HL-60/S4 treated with retinoic acid at 250 ng/mL for 4 days and 3 days (cell line): Measurements from ENCODE around the gene NTNG2.

Experiments
- in situ Hi-C: fragments of 300-500 bp; cut with MboI; formaldehyde crosslinking; loops from 2 replicates; pipeline ENCODE4 v1.7.0; 2022; ENCODE audit warnings: low sequenced_read_pairs

Gene NTNG2

DNA sequence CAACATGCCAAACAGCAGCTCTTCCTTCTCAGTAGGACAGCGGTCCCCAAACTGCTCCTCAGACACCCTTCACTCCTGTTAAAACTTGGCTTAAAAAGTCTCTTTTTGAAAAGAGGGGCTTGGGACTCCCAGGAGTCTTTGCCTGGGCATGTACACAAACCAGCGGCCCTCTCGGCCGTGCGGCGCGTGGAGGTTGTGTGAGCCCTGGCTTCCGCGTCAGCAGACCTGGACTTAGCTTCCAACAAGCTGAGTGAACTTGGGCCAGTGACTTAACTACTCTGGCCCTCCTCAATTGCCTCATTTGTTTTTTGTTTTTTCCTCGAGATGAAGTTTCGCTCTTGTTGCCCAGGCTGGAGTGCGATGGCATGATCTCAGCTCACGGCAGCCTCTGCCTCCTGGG lies 15.3 kb upstream of the NTNG2 start:
- in situ Hi-C loops = no loop called here

DNA sequence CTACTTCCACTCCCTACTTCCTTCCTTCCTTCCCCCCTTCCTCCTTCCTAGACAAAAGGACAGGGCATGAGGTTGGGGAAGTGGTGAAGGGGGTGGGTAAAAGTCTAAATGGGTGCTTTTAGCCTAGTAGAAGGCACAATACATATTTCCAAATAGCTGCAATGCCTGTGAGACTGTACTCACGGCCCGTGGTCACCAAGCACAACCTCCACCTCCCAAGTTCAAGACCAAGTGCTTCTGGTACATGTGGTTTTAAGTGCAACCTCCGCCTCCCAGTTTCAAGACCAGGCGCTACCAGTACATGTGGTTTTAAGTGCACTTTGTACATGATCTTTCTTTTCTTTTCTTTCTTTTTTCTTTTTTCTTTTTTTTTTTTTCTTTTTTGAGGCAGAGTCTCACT lies 14.5 kb upstream of the NTNG2 start:
- in situ Hi-C loops = no loop called here

DNA sequence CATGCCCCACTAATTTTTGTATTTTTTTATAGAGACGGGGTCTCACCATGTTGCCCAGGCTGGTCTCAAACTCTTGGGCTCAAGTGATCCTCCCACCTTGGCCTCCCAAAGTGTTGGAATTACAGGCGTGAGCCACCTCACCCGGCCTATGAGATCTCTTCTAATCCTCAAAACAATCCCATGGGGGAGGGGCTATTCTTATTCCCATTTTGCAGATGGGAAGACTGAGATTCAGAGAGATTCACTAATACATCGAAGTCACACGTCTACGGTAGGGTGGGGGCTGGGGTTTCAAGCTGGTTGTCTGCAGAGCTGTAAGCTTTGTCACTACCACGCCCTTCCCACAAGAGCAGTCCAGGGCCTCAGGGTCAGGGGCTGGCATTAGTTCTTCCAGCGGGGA lies 14.0 kb upstream of the NTNG2 start:
- in situ Hi-C loops = no loop called here

DNA sequence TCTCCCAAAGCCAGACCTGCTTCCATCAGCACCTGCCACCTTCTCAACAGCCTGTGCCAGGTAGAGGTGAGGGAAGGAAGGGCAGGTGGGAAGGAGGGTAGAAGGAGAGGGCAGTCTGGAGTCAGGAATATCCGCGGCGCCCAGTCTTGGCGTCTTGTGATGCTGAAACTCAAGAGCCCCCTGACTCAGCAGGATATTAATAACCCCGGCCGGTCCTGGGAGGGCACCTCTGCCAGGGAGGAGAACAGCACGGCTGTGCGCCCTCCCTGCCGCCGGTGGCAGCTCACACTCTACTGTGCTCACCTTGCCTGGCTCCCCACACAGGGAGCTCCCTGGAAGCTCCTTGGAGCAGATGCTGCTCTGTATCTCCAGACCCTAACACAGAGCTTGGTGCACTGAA lies 11.6 kb upstream of the NTNG2 start:
- in situ Hi-C loops = no loop called here

DNA sequence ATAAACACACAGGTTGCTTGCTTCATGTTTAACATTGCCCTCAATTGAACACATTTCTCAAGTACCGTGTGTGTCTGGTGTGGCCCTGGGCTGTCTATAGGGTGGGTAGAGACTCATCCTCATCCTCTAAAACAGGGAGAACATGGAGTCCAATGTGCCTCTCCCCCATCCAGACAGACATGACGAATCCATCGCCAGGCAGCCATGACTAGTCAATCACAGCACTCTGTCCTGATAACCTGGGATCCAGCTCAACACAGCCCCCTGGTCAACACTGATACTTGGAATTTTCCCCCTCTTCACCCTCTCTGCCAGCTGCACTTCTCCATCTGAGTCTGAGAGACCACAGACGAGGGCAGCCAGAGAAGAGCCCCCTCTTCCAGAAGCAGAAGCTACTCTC lies 10.7 kb upstream of the NTNG2 start:
- in situ Hi-C loops = no loop called here

DNA sequence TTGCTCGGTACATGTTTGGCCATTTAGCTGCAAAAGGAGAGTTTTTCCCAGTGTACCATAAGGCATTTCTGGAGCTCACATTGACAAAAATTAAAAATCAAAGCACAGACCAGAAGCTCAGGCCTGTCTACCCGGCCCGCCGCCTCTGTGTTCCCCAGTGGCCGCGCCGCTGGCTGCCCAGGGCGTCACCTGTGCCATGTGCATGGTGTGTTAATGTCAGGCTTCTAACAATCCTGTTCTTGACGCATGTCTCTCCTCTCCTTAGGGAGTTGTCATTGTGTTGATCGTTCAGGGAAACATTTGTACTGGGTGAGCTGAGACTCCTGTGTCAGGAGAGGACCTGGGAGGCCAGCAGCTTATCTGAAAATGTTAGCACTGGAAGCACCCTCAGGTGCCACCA lies 9.6 kb upstream of the NTNG2 start:
- in situ Hi-C loops = no loop called here

DNA sequence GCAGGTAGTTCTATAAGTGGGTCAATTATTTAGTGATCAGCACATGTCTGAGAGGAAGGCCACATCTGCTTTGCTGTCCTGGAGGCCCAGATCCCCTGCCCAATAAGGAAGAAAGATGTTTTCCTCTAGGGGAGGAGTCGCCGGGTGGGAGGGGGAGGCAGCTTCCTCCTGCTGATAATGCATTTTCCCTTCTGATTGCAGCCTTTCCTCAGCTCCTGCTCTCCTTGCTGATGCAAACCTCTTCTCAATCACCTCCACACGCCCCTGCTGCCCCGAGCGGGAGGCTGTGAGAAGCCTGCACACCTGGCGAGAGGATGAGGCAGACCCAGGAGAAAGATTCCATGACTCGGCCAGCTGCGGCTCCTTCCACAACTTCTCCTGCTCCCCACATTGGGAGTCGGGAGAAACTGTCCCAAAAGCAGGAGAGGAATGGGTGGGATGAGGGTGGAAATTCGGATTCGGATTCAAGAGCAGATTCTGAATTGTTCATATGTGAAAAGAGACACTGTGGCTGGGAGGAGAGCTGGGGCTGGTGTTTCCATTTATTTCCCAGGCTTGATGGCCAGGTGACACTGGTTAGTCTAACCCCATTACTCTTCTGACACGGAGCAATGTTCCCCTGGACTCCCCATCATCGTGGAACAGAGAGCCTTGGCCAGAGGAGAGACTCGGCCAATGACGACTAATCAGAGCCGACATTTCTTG lies 6.8 kb upstream of the NTNG2 start:
- in situ Hi-C loops = no loop called here

DNA sequence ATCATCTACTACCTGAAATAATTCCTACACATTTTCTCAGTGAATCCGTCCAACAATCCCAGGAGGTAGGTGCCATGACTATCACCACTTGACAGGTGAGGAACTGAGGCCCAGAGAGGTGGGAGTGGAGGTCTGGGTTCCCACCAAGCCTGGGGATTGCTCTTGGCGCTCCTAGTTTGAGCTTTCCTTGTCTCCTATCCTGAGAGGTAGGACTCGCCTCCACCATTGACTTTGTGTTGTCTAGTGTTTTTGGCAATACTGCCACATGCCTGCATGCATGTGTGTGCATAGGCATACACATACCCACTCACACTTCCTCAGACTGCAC lies 6.3 kb upstream of the NTNG2 start:
- in situ Hi-C loops = no loop called here

DNA sequence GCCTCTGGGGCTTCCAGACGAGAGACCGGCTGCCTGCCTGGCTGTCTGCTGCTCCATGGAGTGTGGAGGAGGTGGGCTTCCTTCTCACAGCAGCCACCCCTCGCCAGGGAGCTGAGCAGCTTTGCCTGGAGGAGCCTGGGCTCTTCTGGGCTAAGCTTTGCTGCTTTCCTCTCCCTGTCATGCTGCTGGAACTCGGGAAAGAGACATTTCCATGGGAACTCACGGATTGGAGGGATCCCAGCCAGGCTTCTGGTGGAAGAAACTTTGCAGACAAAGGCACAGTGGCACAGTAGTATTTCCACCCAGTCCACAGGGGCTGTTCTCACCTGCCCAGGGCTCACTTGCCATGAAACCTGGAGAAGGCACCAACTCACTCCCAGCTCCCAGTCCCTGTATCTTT lies 5.6 kb upstream of the NTNG2 start:
- in situ Hi-C loops = no loop called here

DNA sequence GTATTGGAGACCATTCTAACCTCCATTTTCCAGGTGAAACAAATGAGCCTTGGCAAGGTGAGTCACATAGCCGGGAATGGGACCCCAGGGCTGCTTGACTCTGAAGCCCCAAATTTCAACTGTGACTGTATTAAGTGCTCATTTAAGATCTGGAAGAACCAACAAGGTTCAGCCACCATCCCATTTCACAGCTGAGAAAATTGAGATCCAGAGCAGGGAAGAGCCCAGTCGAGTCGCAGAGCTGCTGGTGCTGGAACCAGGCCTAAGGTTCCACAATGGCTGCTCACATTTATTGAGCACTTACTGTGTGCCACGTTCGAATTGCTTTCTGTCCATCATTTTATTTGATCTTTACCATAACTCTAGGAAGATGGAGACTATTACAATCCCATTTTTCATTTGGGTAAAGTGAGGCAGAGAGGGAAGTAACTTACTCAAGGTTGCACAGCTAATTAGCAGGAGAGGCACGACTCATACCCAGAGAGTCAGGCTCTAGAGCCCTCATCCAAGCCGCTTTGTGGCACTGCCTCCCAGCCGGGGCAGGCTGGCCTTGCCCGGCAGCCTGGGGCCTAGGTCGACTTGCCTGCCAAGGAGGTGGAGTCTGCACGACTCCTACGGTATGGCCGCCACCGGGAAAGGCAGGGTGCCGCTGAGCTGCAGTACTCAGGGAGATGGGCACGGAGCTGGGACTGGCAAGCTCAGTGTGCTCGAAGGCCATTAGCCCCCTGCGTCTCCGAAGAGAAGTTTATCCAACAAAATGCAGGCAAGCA lies 4.3 kb upstream of the NTNG2 start:
- in situ Hi-C loops = no loop called here

DNA sequence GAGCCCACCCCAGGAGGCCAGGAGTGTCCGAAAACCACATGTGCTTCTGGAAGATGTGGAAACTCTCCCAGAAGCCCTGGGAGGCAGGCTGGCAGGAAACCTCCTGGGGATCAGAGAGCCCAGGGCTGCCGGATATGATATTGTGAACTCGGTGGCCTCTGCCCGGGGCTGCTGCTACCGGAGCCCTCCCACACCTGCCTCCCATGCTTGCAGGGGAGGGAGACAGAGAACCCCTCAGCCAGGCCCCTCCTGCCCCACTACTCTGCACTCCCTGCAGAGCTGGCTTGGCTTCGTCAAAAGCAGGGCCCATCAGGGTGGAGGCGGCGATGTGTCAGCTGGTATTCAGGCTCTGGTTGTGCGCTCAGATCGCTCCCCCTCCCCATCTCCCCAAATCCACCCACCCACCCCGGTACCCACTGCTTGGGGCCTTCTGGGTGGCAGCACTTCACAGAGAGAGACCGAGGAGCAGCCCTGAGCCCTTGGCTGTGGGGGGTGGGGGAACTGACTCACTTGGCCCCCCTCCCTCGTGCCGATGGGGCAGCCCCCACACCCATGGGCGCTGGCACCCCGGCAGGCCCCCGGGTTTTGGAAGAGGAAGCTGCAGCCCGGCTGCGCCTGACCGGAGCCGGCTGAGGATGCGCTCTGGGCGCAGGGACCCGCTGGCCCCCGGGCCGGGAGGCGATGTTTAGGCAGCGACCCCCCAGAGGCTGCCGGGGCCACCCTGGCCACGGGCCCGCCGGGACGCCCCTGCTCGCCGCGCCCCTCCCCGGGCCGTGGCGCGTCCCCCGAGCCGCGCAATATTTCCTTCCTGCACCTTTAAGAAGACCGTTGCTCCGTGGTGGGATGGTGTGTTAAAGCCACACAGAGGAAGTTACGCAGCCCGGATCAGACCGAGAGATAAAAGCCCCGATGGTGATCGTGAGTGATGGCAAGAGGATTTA lies 786 bp upstream of the NTNG2 start:
- in situ Hi-C loops = no loop called here

DNA sequence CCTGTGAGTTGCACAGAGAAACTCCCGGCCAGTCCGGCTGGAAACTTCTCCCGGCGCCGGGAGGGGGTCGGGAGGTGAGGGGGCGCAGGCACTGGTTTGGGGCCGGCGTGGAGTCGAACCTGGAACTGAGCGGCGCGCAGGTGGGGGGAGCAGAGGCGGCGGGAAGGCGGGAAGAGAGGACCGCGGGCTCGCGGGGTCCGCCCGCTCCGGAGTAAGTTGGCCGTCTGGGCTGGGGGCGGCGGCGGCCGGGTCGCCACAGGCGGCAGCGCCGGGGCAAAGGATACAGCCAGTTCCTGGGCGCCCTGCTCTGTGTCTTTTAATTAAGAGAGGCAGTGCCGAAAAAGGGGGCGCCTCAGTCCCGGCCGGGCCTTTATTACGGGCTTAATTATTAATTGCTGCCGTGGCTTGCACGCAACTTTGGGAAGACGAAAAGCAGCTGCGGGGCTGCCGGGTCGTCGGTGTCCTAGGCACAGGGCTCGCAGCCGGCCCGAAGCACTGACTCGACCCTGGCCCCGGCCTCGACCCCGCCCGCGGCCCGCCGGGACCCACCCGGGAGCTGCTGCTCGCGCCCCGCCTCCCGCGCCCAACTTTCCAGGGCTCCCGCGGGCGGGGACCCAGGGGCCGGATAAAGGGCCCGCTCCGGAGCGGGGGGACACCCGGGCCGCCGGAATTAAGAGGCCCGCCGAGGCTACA lies 1.1 kb downstream of the NTNG2 start:
- in situ Hi-C loops = no loop called here

DNA sequence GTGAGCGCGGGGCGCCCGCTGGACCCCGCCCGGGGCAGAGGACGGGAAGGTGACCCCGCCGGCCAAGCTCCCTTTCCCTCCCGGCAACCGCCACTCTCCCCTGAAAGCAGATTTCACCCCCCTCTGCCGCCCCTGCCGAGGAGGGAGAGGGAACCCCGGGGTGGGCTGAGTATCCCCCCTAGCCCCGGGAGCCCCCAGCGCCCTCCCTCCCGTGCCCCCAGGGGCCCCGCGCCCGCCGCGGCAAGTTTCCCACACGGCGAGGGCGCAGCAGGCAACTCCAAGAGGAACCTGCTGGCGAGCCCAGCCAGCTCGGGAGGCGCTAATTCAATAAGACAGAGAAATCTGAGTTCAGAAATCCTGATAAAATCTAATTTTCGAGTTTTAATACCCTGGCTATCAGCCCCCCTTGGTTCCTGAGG lies 1.6 kb downstream of the NTNG2 start:
- in situ Hi-C loops = no loop called here

DNA sequence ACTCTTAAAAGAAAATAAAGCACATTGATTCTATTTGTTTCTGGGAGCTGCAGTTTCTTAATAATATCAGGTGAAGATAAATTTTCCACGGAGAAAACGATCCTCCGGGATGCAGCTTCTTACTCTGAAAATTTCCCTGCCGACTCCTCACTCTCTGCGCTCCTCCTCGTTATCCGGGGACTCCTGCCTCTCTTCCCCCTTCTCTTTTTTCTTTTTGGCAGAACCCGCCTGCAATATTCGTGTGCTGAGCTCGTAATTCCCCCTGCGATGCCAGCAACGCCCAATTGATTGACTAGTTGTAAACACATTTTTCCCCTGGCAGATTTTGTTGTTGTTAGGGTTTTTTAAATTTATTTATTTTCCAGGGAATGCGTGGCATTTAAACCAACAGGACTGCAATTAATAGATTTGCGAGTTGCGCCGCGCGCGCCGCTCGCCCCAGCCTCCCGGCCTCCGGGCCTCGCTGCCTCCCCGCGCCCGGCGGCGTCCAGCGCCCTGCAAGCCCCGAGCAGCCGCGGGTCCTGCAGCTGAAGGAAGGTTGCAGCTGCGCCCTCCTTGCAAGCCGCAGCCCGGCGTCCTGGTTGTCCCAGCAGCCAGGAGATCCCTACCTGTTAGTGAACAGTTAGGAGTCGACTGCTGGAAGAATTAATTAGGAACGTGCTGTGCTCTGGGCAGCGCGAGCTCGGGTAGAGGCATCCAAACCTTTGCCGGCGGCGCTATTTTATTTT lies 2.2 kb downstream of the NTNG2 start:
- in situ Hi-C loops = no loop called here

DNA sequence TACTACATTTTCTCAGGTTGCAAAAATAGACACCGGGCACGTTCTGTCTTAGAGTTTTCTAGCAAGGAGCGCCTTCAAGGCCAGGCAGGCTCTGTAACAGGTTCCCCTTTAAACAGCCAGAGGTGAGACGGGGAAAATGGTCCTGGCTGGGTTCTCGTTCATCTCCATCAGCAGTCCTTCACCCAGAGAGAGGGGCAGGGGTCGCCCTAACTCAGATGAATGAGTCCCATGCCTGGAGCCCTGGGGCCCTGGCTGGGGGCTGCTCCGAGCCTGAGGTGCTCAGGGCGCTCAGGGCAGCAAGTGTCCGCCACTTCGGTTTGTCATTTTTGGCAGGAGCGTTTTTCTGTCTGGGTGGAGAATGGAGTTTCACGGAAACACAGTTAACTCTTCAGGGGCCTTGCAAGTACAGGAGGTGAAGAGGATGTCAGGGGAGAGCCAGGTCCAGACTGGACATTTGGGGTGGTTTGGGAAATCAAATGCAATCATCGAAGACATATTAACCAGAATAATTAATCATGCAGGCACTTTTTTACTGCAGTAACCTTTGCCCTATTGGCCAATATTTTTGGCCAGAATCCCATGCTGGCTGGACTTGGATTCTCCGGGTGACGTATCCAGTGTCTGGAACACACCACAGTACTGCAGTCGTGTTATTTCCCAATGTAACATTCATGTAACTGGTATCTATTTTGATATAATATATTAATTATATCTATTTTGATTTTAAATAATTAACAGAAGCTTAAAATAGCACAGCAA lies 2.9 kb downstream of the NTNG2 start:
- in situ Hi-C loops = no loop called here

DNA sequence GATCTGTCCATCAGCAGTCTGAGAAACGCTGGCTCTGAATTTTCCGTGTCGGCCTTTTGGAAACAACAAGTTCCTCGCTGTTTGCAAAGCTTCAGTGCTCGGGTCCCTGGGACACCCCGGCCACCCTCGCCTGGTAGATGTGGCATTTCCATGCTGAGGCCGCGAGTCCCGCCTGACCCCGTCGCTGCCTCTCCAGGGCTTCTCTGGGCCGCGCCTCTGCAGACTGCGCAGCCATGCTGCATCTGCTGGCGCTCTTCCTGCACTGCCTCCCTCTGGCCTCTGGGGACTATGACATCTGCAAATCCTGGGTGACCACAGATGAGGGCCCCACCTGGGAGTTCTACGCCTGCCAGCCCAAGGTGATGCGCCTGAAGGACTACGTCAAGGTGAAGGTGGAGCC lies 4.7 kb downstream of the NTNG2 start:
- in situ Hi-C loops = no loop called here

DNA sequence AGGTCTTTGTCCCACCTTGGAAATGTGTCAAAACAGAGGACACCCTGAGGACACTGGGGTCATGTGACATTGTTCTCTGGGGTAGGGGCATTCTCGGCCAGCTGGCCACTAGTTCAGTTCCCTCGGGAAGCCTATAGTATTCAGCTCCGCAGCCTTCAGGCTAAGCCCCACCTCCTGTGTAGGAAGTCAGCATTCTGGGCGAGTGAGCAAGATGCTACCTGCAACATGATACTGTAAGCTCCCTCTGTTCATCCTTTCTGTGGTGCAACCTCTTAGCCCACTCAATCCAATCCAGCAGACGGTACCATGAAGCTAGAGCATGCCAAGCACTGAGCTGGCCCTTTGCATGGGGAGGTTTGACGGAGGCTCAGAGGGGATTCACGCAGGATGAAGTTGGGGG lies 5.3 kb downstream of the NTNG2 start:
- in situ Hi-C loops = no loop called here

DNA sequence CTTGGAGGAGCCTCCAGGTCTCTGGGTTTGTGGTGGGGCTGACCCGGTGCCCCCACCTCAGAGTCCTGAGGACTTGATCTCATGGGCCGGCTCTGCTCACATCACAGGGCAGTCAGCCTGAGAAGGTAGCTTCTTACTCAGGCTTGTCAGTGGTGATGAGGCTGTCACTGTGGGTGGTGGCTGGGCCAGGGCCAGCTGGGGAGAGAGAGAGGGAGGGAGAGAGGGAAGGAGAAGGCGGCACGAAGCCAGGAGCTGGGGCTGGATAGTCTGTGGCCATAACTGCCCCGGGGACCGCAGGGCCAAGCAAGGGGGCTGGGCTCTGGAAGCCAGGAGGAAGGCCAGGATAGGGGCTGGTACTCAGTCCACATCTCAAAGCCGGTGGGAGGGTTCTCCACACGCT lies 6.5 kb downstream of the NTNG2 start:
- in situ Hi-C loops = no loop called here

DNA sequence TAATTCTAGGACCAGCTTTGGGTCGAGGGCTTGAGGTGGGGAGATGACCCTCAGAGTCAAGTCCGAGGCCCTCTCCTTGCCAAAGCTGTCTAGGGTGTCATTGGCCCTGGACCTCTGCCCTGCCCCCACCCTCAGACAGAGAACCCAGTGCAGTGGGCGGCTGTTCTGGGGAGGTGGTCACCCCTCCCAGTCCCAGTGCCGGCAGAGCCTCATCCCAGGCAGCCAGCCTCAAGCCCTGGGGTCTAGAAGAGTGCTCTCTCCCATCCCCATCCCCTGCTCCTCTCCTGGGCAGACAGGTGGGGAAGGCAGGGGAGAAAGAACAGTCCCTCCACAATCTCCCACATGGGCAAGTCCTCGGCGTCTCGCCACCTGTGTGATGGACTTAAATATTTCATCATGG lies 7.0 kb downstream of the NTNG2 start:
- in situ Hi-C loops = no loop called here
